LoVo (cell line): ENCODE measurements around the gene RSPO1.
"Not testable (repeated sequence)": the region's sequence is repeated elsewhere in the genome, so short reads cannot be mapped to it uniquely, and the experiment has no call there.

Source experiments
- DNase-seq: peaks from one replicate; pipeline ENCODE4 v3.0.0-alpha.2; 2016; ENCODE audit warnings: low spot score

Gene RSPO1

GRCh38 chr1:37634244-37634991, at the start of gene RSPO1:
TSS of gene RSPO1 (minus strand) at chr1:37634892. CDS start at chr1:37629661, 5,231 bp downstream.
- no peak for DNase-seq

- not testable (repeated sequence) for DNase-seq
These were observed 49.5 kb upstream of the RSPO1 start for GRCh38 chr1:37684182-37684581.

- DNase-seq: peak; percentile 45
These were observed 47.8 kb upstream of the RSPO1 start for GRCh38 chr1:37682334-37682987.

GRCh38 chr1:37680933-37681332, 46.2 kb upstream of the RSPO1 start:
- no peak for DNase-seq

GRCh38 chr1:37677808-37678207, 43.1 kb upstream of the RSPO1 start:
- DNase-seq: no peak

- DNase-seq: no peak
These were observed 42.4 kb upstream of the RSPO1 start for GRCh38 chr1:37677143-37677439.

GRCh38 chr1:37676281-37677142, 41.8 kb upstream of the RSPO1 start:
- DNase-seq: no peak

GRCh38 chr1:37673920-37674319, 39.2 kb upstream of the RSPO1 start:
- no peak for DNase-seq

- no peak for DNase-seq
These were observed 37.6 kb upstream of the RSPO1 start for GRCh38 chr1:37672136-37672870.

GRCh38 chr1:37671261-37671660, 36.6 kb upstream of the RSPO1 start:
- DNase-seq: no peak

GRCh38 chr1:37670133-37670532, 35.4 kb upstream of the RSPO1 start:
- no peak for DNase-seq

GRCh38 chr1:37667023-37667671, 32.5 kb upstream of the RSPO1 start:
- DNase-seq: no peak

- DNase-seq: no peak
These were observed 31.7 kb upstream of the RSPO1 start for GRCh38 chr1:37666241-37666867.

- DNase-seq: no peak
These were observed 28.8 kb upstream of the RSPO1 start for GRCh38 chr1:37663426-37664000.

- no peak for DNase-seq
These were observed 27.5 kb upstream of the RSPO1 start for GRCh38 chr1:37662031-37662755.

GRCh38 chr1:37661401-37661800, 26.7 kb upstream of the RSPO1 start:
- no peak for DNase-seq

GRCh38 chr1:37660664-37661063, 26.0 kb upstream of the RSPO1 start:
- no peak for DNase-seq

- no peak for DNase-seq
These were observed 23.8 kb upstream of the RSPO1 start for GRCh38 chr1:37658486-37658885.

GRCh38 chr1:37657620-37658412, 23.1 kb upstream of the RSPO1 start:
- no peak for DNase-seq
